NB4 (cell line): ENCODE measurements around the gene SLMAP.

Experiments
- CTCF ChIP-seq: IDR thresholded peaks from one replicate; pipeline ENCODE4 v1.5.1; 2012; ENCODE audit warnings: low read depth, low read length
- MAX ChIP-seq: IDR thresholded peaks from 2 replicates; pipeline ENCODE4 v1.6.1; 2011; ENCODE audit warnings: low read depth, low read length
- MYC ChIP-seq: IDR thresholded peaks from 2 replicates; pipeline ENCODE4 v1.6.1; 2011; ENCODE audit warnings: low read depth, low read length
- POLR2A ChIP-seq: IDR thresholded peaks from 2 replicates; pipeline ENCODE4 v1.6.1; 2011; ENCODE audit warnings: mild to moderate bottlenecking; ENCODE audit not compliant: insufficient read length; ENCODE audit errors: extremely low read depth

- TF ChIP-seq CTCF: no peak
- TF ChIP-seq POLR2A: no peak
- peak; percentile 58 for TF ChIP-seq MAX
- no peak for TF ChIP-seq MYC
Observed at GRCh38 chr3:57815036-57815435, 58.9 kb downstream of the SLMAP start.
